Measurements from ENCODE around the gene UBL4A.

Gene UBL4A

DNA sequence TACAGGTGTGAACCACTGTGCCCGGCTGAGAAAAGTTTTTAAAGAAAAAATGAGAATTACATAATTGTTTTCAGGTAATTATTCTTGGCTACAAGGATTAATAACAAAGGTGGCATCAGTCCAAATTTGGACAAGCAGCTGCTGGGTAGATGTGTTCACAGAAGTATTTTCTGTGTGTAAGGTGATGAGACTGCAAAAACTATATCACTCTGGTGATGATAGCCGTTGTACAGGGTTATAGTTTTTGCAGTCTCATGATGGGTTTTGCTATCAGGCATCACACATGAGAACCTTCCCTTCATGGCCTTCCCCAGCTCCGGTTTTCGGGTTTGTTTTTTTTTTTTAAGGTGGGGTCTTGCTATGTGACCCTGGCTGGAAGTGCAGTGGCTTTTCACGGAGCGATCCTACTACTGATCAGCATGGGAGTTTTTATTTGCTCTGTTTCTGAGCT is 9.1 kb upstream of the UBL4A start:
- no peak for DNase-seq (ENCODE audit: low read depth)
- H3K4me3 ChIP-seq (ENCODE audit: control insufficient read depth, low read depth, low read length), result no peak overlapping the region
- TF ChIP-seq CTCF (IDR thresholded peaks at IDR 0.05; ENCODE audit: control insufficient read depth, insufficient read depth, low read depth, low read length, missing control alignments), result no peak

DNA sequence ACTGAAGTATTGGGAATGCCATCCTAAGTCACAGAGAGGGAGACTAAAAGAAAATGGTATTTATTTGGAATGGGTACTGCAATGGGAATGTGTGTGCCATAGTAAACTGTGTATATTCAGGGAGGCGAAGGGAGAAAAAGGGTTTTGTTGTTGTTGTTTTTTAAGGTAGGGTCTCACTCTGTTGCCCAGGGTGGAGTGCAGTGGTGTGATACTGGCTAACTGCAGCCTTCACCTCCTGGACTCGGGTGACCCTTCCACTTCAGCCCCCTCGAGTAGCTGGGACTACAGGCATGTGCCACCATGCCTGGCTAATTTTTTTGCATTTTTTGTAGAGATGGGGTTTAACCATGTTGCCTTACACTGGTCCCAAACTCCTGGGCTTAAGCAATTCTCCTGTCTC is 8.3 kb upstream of the UBL4A start:
- DNase-seq (ENCODE audit: low read depth), result no peak
- no peak for TF ChIP-seq CTCF (IDR thresholded peaks at IDR 0.05; ENCODE audit: control insufficient read depth, insufficient read depth, low read depth, low read length, missing control alignments)
- no peak overlapping the region for H3K4me3 ChIP-seq (ENCODE audit: control insufficient read depth, low read depth, low read length)

- peak within 1 kb of the TSS; percentile 65 for H3K4me3 ChIP-seq (ENCODE audit: control insufficient read depth, low read depth, low read length)
- DNase-seq (ENCODE audit: low read depth), result peak; percentile 62
- no peak for TF ChIP-seq CTCF (IDR thresholded peaks at IDR 0.05; ENCODE audit: control insufficient read depth, insufficient read depth, low read depth, low read length, missing control alignments)
These were observed 4.1 kb upstream of the UBL4A start, which contains the start of gene SLC10A3 for GRCh38 chrX:154490414-154491083. TSS of gene SLC10A3 (minus strand) at chrX:154490629. CDS start at chrX:154488940, 1,689 bp downstream.

- no peak for DNase-seq (ENCODE audit: low read depth)
These were observed 3.6 kb upstream of the UBL4A start for GRCh38 chrX:154490021-154490413.

DNA sequence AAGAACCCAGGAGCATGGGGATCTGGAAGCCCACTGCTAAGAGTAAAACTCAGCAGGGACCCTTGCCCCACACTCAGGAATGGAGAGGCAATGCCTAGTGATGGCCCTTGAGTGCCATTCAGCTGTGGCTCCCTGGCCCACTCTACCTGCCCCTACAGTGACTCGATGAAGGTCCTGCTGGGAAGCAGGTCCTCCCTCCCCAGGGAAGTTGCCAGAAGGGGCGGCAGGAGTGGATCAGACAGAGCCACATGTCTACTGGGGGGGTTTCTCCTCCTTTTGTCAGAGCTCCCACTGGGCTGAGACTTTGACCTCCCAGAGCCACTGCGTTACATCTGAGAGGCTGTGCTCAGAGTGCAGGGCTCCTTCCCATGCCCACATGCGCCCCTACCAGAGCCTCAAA is 2.8 kb upstream of the UBL4A start:
- DNase-seq (ENCODE audit: low read depth), result no peak
- peak overlapping the region; percentile 65 for H3K4me3 ChIP-seq (ENCODE audit: control insufficient read depth, low read depth, low read length)
- no peak for TF ChIP-seq CTCF (IDR thresholded peaks at IDR 0.05; ENCODE audit: control insufficient read depth, insufficient read depth, low read depth, low read length, missing control alignments)

More at GRCh38 chrX:154490021-154490413, 3.6 kb upstream of the UBL4A start:
- TF ChIP-seq CTCF (IDR thresholded peaks at IDR 0.05; ENCODE audit: control insufficient read depth, insufficient read depth, low read depth, low read length, missing control alignments), result no peak
- peak overlapping the region; percentile 65 for H3K4me3 ChIP-seq (ENCODE audit: control insufficient read depth, low read depth, low read length)

DNA sequence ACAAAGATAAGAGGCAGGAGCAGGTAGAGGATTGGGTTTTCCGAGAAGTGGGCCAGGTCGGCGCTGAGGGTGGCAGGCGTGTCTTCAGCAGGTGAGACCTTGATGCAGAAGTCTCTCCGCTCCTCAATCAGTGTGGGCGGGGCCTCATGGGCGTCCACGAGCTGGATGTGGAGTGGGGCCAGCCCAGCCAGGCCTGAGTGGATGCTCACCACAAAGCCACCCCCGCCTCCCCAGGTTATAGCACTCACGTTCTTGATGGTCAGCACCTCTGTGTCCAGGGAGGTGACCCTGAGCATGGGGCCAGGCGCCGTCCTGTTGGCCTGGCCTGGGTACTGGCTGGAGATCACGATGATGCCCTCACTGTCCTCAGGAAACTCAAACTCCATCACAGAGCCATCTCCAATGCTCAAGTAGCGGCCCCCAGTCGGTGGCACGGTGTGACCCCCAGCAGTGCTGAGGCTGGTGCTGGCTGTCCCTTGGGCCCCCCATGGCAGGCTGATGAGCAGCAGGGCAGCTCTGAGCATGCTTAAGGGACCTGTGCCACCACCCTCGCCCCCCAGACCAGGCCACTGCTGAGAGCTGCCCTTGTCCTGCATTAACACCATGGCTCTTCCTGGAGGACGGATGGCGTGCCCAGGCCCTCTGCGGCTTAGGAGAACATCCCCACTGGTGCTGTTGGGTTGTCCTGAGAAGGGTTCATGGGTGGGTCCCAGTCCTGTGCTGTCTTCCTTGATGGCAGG is 2.1 kb upstream of the UBL4A start:
- no peak for TF ChIP-seq CTCF (IDR thresholded peaks at IDR 0.05; ENCODE audit: control insufficient read depth, insufficient read depth, low read depth, low read length, missing control alignments)
- H3K4me3 ChIP-seq (ENCODE audit: control insufficient read depth, low read depth, low read length), result no peak overlapping the region
- DNase-seq (ENCODE audit: low read depth), result no peak
